NCI-H82 treated with DMSO at 0.1 percent for 48 hours (cell line): ENCODE results near the gene ULBP1.
"Not testable (repeated sequence)": the region's sequence is repeated elsewhere in the genome, so short reads cannot be mapped to it uniquely, and the experiment has no call there.

Experiments used
- DNase-seq: peaks from one replicate; lab custom pipeline; 2025; ENCODE audit not compliant: unreplicated experiment; lab: John Stamatoyannopoulos, UW

ULBP1 gene

GRCh38 chr6:149951096-149951495, 12.6 kb upstream of the ULBP1 start:
- DNase-seq: no peak

GRCh38 chr6:149951626-149952025, 12.1 kb upstream of the ULBP1 start:
- DNase-seq: no peak

GRCh38 chr6:149953390-149953789, 10.4 kb upstream of the ULBP1 start:
- DNase-seq: not testable (repeated sequence)

- not testable (repeated sequence) for DNase-seq
Measured at GRCh38 chr6:149953934-149954327, 9.8 kb upstream of the ULBP1 start.

- DNase-seq: not testable (repeated sequence)
Measured at GRCh38 chr6:149954328-149954983, 9.3 kb upstream of the ULBP1 start.

- not testable (repeated sequence) for DNase-seq
Measured at GRCh38 chr6:149954984-149955653, 8.6 kb upstream of the ULBP1 start.

GRCh38 chr6:149955654-149956317, 8.0 kb upstream of the ULBP1 start:
- DNase-seq: not testable (repeated sequence)

GRCh38 chr6:149958124-149958523, 5.6 kb upstream of the ULBP1 start:
- not testable (repeated sequence) for DNase-seq

- DNase-seq: not testable (repeated sequence)
Measured at GRCh38 chr6:149959806-149960205, 3.9 kb upstream of the ULBP1 start.

GRCh38 chr6:149960488-149960887, 3.3 kb upstream of the ULBP1 start:
- no peak for DNase-seq

GRCh38 chr6:149961728-149962425, 1.9 kb upstream of the ULBP1 start:
- no peak for DNase-seq

- DNase-seq: no peak
Measured at GRCh38 chr6:149962461-149963211, 1.1 kb upstream of the ULBP1 start.

- DNase-seq: no peak
Measured at GRCh38 chr6:149963212-149963461, 606 bp upstream of the ULBP1 start.

GRCh38 chr6:149964308-149965193, 808 bp downstream of the ULBP1 start:
- no peak for DNase-seq

GRCh38 chr6:149965194-149966020, 1.7 kb downstream of the ULBP1 start:
- DNase-seq: no peak

GRCh38 chr6:149966319-149966718, 2.6 kb downstream of the ULBP1 start:
- DNase-seq: not testable (repeated sequence)

GRCh38 chr6:149967591-149967990, 3.8 kb downstream of the ULBP1 start:
- DNase-seq: no peak

- not testable (repeated sequence) for DNase-seq
Measured at GRCh38 chr6:149967999-149968398, 4.3 kb downstream of the ULBP1 start.

GRCh38 chr6:149968909-149969308, 5.2 kb downstream of the ULBP1 start:
- not testable (repeated sequence) for DNase-seq
